H9 (cell line): Measurements from ENCODE around the gene OR2F1. TPM values are rescaled to one million over a fixed set of nuclear protein-coding genes. Genes with fewer than 3 reads are reported as not detected.

Experiments
- DNase-seq: peaks from one replicate; pipeline ENCODE4 v3.0.0-alpha.2; 2017
- H2AFZ ChIP-seq: one replicate; pipeline ENCODE4 v1.6.1; 2013; ENCODE audit warnings: mild to moderate bottlenecking, low read length, control low read depth, moderate library complexity
- H2AK5ac ChIP-seq: 2 replicates; pipeline ENCODE4 v1.6.1; 2013; ENCODE audit warnings: low read length, control low read depth, mixed read lengths; ENCODE audit not compliant: insufficient read length
- H2BK120ac ChIP-seq: one replicate; pipeline ENCODE4 v1.6.1; 2013; ENCODE audit warnings: low read depth, mild to moderate bottlenecking, low read length, control low read depth, inconsistent platforms; ENCODE audit not compliant: poor library complexity, severe bottlenecking
- H2BK12ac ChIP-seq: 2 replicates; pipeline ENCODE4 v1.6.1; 2013; ENCODE audit warnings: low read length, control low read depth, mixed read lengths, low read depth; ENCODE audit not compliant: insufficient read length
- H2BK15ac ChIP-seq: 2 replicates; pipeline ENCODE4 v1.6.1; 2013; ENCODE audit warnings: low read depth, low read length, control low read depth
- H2BK20ac ChIP-seq: one replicate; pipeline ENCODE4 v1.6.1; 2013; ENCODE audit warnings: low read depth, mild to moderate bottlenecking, low read length, control low read depth, inconsistent platforms; ENCODE audit not compliant: poor library complexity, severe bottlenecking
- H2BK5ac ChIP-seq: 2 replicates; pipeline ENCODE4 v1.6.1; 2013; ENCODE audit warnings: low read length, control low read depth, mixed read lengths; ENCODE audit not compliant: insufficient read length
- H3K14ac ChIP-seq: 2 replicates; pipeline ENCODE4 v1.6.1; 2013; ENCODE audit warnings: low read length, control low read depth; ENCODE audit not compliant: insufficient read depth
- H3K18ac ChIP-seq: 2 replicates; pipeline ENCODE4 v1.6.1; 2013; ENCODE audit warnings: low read depth, mild to moderate bottlenecking, mixed read lengths, low read length, control low read depth; ENCODE audit not compliant: insufficient read length
- H3K23ac ChIP-seq: 2 replicates; pipeline ENCODE4 v1.6.1; 2013; ENCODE audit warnings: low read length, control low read depth, mixed read lengths, low read depth; ENCODE audit not compliant: insufficient read length
- H3K23me2 ChIP-seq: 2 replicates; pipeline ENCODE4 v1.6.1; 2013; ENCODE audit warnings: low read depth, mild to moderate bottlenecking, mixed read lengths, low read length, control low read depth; ENCODE audit not compliant: insufficient read length, poor library complexity, severe bottlenecking
- H3K27ac ChIP-seq: 2 replicates; pipeline ENCODE4 v1.5.1; 2013; ENCODE audit warnings: low read length, control low read depth, mixed read lengths, low read depth; ENCODE audit not compliant: insufficient read length
- H3K27me3 ChIP-seq: 2 replicates; pipeline ENCODE4 v1.6.1; 2013; ENCODE audit warnings: low read length, control low read depth, inconsistent platforms; ENCODE audit not compliant: insufficient read depth
- H3K4ac ChIP-seq: 2 replicates; pipeline ENCODE4 v1.6.1; 2013; ENCODE audit warnings: low read depth, mild to moderate bottlenecking, control low read depth, inconsistent platforms, low read length, moderate library complexity
- H3K4me1 ChIP-seq: 2 replicates; pipeline ENCODE4 v1.6.1; 2013; ENCODE audit warnings: low read length, control low read depth, inconsistent platforms; ENCODE audit not compliant: insufficient read depth
- H3K4me2 ChIP-seq: 2 replicates; pipeline ENCODE4 v1.6.1; 2013; ENCODE audit warnings: low read length, control low read depth, mixed read lengths; ENCODE audit not compliant: insufficient read length, insufficient read depth
- H3K56ac ChIP-seq: 2 replicates; pipeline ENCODE4 v1.6.1; 2013; ENCODE audit warnings: low read depth, mild to moderate bottlenecking, mixed read lengths, low read length, control low read depth; ENCODE audit not compliant: insufficient read length
- H3K79me1 ChIP-seq: 2 replicates; pipeline ENCODE4 v1.6.1; 2013; ENCODE audit warnings: low read depth, mild to moderate bottlenecking, moderate library complexity, low read length, control low read depth, inconsistent platforms; ENCODE audit not compliant: insufficient read depth, poor library complexity, severe bottlenecking
- H3K79me2 ChIP-seq: 2 replicates; pipeline ENCODE4 v1.6.1; 2013; ENCODE audit warnings: low read length, control low read depth, inconsistent platforms; ENCODE audit not compliant: insufficient read depth
- H3K9ac ChIP-seq: 2 replicates; pipeline ENCODE4 v1.6.1; 2013; ENCODE audit warnings: low read length, control low read depth, mixed read lengths; ENCODE audit not compliant: insufficient read length; ENCODE audit errors: extremely low read depth
- H3K9me3 ChIP-seq: one replicate; pipeline ENCODE4 v1.6.1; 2013; ENCODE audit warnings: low read depth, low read length, inconsistent platforms; ENCODE audit not compliant: control insufficient read depth
- H3T11ph ChIP-seq: one replicate; pipeline ENCODE4 v1.6.1; 2013; ENCODE audit warnings: mild to moderate bottlenecking, low read length, control low read depth, inconsistent platforms
- H4K20me1 ChIP-seq: one replicate; pipeline ENCODE4 v1.6.1; 2013; ENCODE audit not compliant: control insufficient read depth, insufficient read length, insufficient read depth
- H4K5ac ChIP-seq: 2 replicates; pipeline ENCODE4 v1.6.1; 2013; ENCODE audit warnings: low read depth, mild to moderate bottlenecking, mixed read lengths, low read length, control low read depth; ENCODE audit not compliant: insufficient read length
- H4K8ac ChIP-seq: replicated peaks from 2 replicates; pipeline ENCODE4 v1.6.1; 2013; ENCODE audit warnings: low read length, control low read depth, mixed read lengths, low read depth; ENCODE audit not compliant: insufficient read length
- H4K91ac ChIP-seq: 2 replicates; pipeline ENCODE4 v1.6.1; 2013; ENCODE audit warnings: low read depth, mild to moderate bottlenecking, moderate library complexity, mixed read lengths, low read length, control low read depth; ENCODE audit not compliant: insufficient read length
- H3K27ac Mint-ChIP-seq, 3 experiments: 2 replicates in 2 of 3; 3 replicates in 1 of 3; pipeline ENCODE4 v1.8.0; 2020 to 2021; ENCODE audit warnings: mixed read lengths in 3 of 3, mild to moderate bottlenecking in 1 of 3, moderate library complexity in 1 of 3
- H3K27me3 Mint-ChIP-seq: 2 replicates; pipeline ENCODE4 v1.8.0; 2021; ENCODE audit warnings: low read depth, mild to moderate bottlenecking, moderate library complexity, mixed read lengths
- H3K36me3 Mint-ChIP-seq, 3 experiments: 2 replicates in 2 of 3; 3 replicates in 1 of 3; pipeline ENCODE4 v1.8.0; 2020 to 2021; ENCODE audit warnings: low read depth in 3 of 3, mixed read lengths in 3 of 3; ENCODE audit not compliant: insufficient read depth in 1 of 3
- H3K4me1 Mint-ChIP-seq, 2 experiments: 2 replicates each; pipeline ENCODE4 v1.8.0; 2020; ENCODE audit warnings: mixed read lengths in 2 of 2
- H3K4me3 Mint-ChIP-seq, 2 experiments: 2 replicates in 1 of 2; 3 replicates in 1 of 2; pipeline ENCODE4 v1.8.0; 2020 to 2021; ENCODE audit warnings: mild to moderate bottlenecking in 2 of 2, mixed read lengths in 2 of 2, moderate library complexity in 1 of 2
- H3K9me3 Mint-ChIP-seq, 2 experiments: 2 replicates in 1 of 2; 3 replicates in 1 of 2; pipeline ENCODE4 v1.8.0; 2020; ENCODE audit warnings: mild to moderate bottlenecking in 2 of 2, mixed read lengths in 2 of 2, moderate library complexity in 1 of 2
- CTCF ChIP-seq: fragments of 200-600 bp; sonication (generic); conservative IDR thresholded peaks from 3 replicates; pipeline ENCODE4 v1.8.0; 2021; ENCODE audit warnings: antibody characterized with exemption, mild to moderate bottlenecking
- WGBS: extraction: QIAGEN DNeasy Blood & Tissue Kit; methylation state at CpG from one replicate; pipeline ENCODE4 v1.1.7; 2013; ENCODE audit warnings: missing lambda C conversion rate, low lambda C conversion rate, mixed read lengths; ENCODE audit not compliant: insufficient read length; ENCODE audit errors: extremely low coverage; 5-methylcytosine and 5-hydroxymethylcytosine counted together
- total RNA-seq: library from RNA; stranded (reverse); gene quantifications from 2 replicates; pipeline ENCODE4 v1.2.1, GENCODE V29; 2021

OR2F1 gene
- total RNA-seq, 1 experiment from 2014 or later = not detected

- no peaks in the 10 kb centered on the region for H3K9me3 Mint-ChIP-seq
- Histone ChIP-seq H3K18ac (no peak overlapping the region), H3T11ph (no peak overlapping the region), H2BK5ac (no peak overlapping the region), H3K14ac (no peak overlapping the region), H3K4me1 (no peaks in the 10 kb centered on the region), H3K9me3 (no peaks in the 10 kb centered on the region), H3K4me2 (no peak overlapping the region), H3K4ac (no peak overlapping the region), H2BK120ac (no peak overlapping the region), H3K56ac (no peak overlapping the region), H2BK15ac (no peak overlapping the region), H4K8ac (no peak overlapping the region), H2AK5ac (no peak overlapping the region), H2AFZ (no peak overlapping the region), H2BK20ac (no peak overlapping the region), H3K27ac (no peak overlapping the region), H4K20me1 (no peaks in the 10 kb centered on the region), H3K27me3 (no peaks in the 10 kb centered on the region), H3K79me1 (no peaks in the 10 kb centered on the region), H4K5ac (no peak overlapping the region), H2BK12ac (no peak overlapping the region), H3K79me2 (no peaks in the 10 kb centered on the region), H3K9ac (no peak overlapping the region), H3K23me2 (no peaks in the 10 kb centered on the region), H4K91ac (no peak overlapping the region), H3K23ac (no peak overlapping the region)
- no peak overlapping the region for H3K4me3 Mint-ChIP-seq
- H3K36me3 Mint-ChIP-seq = no peaks in the 10 kb centered on the region
- DNase-seq = no peak
- TF ChIP-seq CTCF = no peak
- H3K27me3 Mint-ChIP-seq = no peaks in the 10 kb centered on the region
- H3K4me1 Mint-ChIP-seq = no peaks in the 10 kb centered on the region
- no peak overlapping the region for H3K27ac Mint-ChIP-seq
- WGBS = no CpG with 5 or more reads among the region's 2 CpGs
Observed at GRCh38 chr7:143979998-143980397, 25.4 kb downstream of the OR2F1 start.
